ENCODE results near the gene CALCOCO1. TPM values are rescaled to one million over a fixed set of nuclear protein-coding genes. Genes with fewer than 3 reads are reported as not detected.

CALCOCO1 gene
- total RNA-seq, 1 donor, result 155 TPM

DNA sequence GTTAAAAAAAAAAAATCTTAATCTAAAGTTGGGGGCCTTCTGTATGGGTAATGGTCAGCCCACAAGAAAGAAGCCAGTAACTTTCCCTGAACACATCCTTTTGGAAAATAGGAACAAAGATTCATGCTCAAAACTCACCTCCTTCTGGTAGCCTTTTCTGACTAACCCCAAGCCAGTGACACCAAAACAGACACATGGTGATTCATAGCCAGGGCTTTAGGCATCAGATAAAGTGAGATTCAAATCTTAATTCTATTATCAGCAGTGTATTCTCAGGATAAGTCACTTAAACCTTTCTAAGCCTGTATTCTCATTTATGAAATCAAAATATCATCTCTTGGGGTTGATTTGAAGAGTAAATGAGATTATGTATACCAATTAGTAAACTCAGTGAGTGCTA lies 56.3 kb downstream of the CALCOCO1 start:
- DNase-seq (ENCODE audit: low read depth in 2 of 3, low spot score in 2 of 3), result no peak

DNA sequence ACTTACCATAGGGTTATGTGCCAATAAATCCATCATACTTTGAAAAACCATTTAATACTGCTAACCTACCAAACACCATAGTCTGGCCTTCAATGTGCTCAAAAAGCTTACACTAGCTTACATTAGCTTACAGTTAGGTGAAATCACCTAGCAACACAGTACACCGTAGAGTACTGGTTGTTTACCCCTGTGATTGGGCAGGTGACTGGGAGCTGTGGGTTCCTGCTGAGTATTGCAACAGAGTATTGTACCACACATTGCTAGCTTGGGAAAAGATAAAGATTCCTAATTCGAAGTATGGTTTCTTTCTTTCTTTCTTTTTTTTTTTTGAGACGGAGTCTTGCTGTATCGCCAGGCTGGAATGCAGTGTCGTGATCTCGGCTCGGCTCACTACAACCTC lies 56.9 kb downstream of the CALCOCO1 start:
- DNase-seq (ENCODE audit: low read depth in 2 of 3, low spot score in 2 of 3), result no peak

DNA sequence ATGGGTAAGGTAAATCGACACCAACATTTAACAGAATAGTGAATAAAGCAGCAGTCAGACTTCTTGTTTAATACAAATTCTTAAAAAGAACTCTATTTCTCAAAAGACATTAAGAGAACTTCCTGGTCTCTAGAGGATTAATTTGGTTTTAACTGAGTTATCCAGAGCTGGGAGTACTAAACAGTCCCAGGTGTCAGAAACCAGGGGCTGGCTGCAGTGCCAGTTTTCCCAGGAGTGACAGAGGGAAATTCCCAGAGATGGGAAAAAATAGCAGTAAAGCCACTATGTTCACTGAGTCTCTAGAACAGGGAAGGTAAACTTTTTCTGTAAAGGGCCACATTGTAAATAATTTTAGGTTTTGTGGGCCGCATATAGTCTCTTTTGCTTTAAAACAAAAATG lies 60.2 kb downstream of the CALCOCO1 start:
- no peak for DNase-seq (ENCODE audit: low read depth in 2 of 3, low spot score in 2 of 3)

DNA sequence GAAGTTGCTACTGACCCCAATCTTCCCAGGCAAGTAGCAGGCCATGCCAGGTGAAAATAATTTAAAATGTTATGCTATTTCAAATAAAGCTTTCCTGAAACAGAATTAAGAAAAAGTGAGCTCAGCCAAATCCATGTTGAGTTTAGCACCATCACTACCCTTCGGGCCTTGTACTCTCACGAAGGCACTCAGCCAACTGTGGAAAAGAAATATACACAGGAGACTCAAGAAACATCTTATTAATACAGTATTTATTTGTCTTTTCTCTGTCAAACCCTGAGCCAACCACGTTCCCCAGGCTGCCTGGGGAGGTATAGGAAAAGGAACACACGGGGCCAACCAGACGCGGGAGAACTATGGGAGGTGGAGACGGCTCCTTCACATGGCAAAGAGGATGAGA lies 62.3 kb downstream of the CALCOCO1 start:
- DNase-seq (ENCODE audit: low read depth in 2 of 3, low spot score in 2 of 3), result no peak

DNA sequence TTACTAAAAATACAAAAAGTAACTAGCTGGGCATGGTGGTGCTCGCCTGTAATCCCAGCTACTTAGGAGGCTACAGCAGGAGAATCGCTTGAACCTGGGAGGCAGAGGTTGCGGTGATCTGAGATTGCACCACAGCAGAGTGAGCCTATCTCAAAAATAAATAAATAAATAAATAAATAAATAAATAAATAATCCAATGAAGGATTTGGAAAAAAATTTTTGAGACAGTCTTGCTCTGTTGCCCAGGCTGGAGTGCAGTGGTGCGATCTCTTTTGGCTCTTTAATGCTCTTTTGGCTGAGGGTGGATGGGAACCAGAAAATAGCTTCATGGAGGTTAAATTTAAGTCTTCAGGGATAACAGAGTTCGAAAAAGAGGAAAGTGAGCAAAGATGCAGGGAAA lies 63.1 kb downstream of the CALCOCO1 start:
- DNase-seq (ENCODE audit: low read depth in 2 of 3, low spot score in 2 of 3), result no peak

DNA sequence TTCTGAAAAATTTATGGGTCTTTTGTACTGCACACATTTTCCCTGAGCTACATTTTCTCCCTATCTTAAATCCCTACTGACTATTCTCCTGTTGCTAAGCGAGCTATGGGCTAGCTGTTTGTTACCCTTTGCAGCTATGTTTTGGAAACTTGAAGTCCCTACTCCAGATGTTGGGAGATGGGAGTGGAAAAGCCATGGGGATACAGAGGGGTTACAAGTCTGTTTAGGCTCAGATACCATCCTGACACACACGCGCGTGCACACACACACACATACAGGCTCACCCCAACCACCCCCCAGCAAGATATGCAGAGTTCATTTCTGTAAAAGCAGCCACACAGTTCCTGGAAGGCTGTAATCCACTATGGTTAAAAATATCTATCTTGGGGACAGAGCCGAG lies 67.2 kb downstream of the CALCOCO1 start:
- no peak for DNase-seq (ENCODE audit: low read depth in 2 of 3, low spot score in 2 of 3)

DNA sequence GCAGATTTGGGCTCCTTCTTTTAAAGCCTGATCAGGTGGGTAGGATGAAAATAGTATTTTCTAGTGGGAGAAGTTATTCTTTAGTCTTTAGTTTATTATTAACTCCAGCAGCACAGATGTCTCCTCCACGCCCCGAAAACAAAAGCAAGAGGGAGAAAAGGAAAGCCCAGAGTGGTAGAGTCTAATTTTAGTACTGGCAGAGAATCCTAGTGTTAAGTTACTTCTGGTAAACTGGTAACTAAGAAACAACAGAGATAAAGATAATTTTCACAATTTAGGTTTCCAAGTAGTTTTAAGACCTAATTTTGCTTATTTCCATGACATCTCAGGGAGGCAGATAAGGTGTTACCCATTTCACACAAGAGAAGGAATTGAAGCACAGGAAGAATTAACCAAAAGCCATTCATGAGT lies 67.7 kb downstream of the CALCOCO1 start:
- no peak for DNase-seq (ENCODE audit: low read depth in 2 of 3, low spot score in 2 of 3)

DNA sequence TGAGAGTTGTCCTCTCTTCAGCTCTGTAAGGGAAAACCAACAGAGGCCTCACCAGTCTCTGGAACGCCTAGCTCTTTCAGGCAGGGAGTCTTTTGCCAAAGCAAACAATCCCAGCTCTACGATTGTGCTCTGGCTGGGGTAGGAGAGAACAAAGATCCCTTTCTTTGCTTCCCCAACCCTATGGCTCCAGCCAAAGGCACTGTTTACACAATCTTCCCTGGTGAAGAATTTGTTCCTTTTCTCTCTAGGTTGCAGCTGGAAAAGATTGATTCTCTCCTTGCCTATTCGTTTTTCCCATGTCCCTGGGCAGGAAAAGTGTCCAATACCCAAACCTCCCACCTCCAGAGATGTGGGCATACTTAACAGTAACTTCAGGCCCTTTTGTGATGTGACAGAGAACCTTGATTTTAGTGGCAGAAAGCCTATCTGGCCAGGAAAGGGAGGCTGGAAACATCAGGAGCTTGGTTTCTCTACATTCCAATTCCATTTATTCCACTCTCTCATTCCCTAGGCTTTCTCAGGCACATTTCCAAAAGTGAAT lies 68.2 kb downstream of the CALCOCO1 start:
- DNase-seq (ENCODE audit: low read depth in 2 of 3, low spot score in 2 of 3), result no peak

Other genes with a start within 250 kb of the CALCOCO1 start
- gene MAP3K12, start 228.0 kb downstream of the CALCOCO1 start, total RNA-seq, result 33.1 TPM
- 44.2 TPM for gene TARBP2, start 226.2 kb downstream of the CALCOCO1 start, total RNA-seq
- not detected for gene NPFF, start 220.0 kb downstream of the CALCOCO1 start, total RNA-seq
- gene ATF7, start 101.1 kb downstream of the CALCOCO1 start, total RNA-seq, result 13.5 TPM
- 563 TPM for gene ATP5MC2, start 51.4 kb downstream of the CALCOCO1 start, total RNA-seq
- not detected for gene CISTR, start 24.5 kb upstream of the CALCOCO1 start, total RNA-seq
- not detected for gene HOXC13, start 211.4 kb upstream of the CALCOCO1 start, total RNA-seq
- not detected for gene HOXC12, start 227.5 kb upstream of the CALCOCO1 start, total RNA-seq
- under 0.01 TPM for gene HOXC11, start 245.7 kb upstream of the CALCOCO1 start, total RNA-seq
- not detected for gene HOTAIR, start 247.5 kb upstream of the CALCOCO1 start, total RNA-seq

Data from hematopoietic multipotent progenitor cell (in vitro differentiated cells).